ENCODE results near the gene WFDC9. TPM values are rescaled to one million over a fixed set of nuclear protein-coding genes. Genes with fewer than 3 reads are reported as not detected.
"Not testable (repeated sequence)": the region's sequence is repeated elsewhere in the genome, so short reads cannot be mapped to it uniquely, and the experiment has no call there.

WFDC9 gene
- polyA plus RNA-seq, 3 donors: not detected

DNA sequence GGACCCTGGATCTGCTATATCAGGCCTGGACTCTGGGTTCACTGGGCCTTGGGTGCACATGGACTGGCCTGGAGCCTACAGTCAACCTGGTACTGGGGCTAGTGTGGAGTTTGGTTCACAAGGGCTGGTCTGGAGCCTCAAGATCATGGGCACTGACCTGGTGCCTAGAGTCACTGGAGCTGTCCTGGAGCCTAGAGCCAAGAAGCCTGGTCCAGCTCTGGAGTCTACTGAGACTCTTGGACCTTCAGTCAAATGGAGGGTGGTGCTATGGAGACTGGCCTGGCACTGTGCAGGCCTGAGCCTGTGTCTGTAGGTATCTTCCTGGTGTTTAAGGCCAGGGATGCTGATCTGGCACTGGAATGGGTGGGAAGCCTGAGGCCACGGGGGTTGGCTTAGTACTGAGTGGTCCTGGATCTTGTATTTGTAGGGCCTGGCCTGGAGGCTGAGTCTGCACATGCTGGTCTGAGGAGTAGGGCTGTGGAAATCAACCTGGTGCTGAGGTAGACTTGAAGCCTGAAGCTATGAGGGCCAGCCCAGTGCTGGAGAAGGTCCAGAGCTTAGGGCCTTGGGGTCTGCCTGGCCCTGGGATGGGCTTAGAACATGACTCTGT lies 16.5 kb upstream of the WFDC9 start:
- Histone ChIP-seq H3K36me3 (replicated peaks in 1 of 2; ENCODE audit: control insufficient read depth in 1 of 2, insufficient read depth in 2 of 2, low read length in 2 of 2) (no peaks in the 10 kb centered on the region), H3K9ac (ENCODE audit: insufficient read depth, low read length, poor library complexity, severe bottlenecking) (no peak overlapping the region), H3K4me2 (replicated peaks; ENCODE audit: extremely low read depth, low read length, poor library complexity, severe bottlenecking) (no peak overlapping the region), H3K27me3 (ENCODE audit: control insufficient read depth in 2 of 2, insufficient read depth in 2 of 2, low read length in 2 of 2) (no peaks in the 10 kb centered on the region), H3K79me2 (ENCODE audit: insufficient read depth, low read length) (no peaks in the 10 kb centered on the region), H3K4me1 (ENCODE audit: control insufficient read depth in 1 of 2, insufficient read depth in 2 of 2, low read length in 2 of 2) (no peaks in the 10 kb centered on the region), H3K27ac (ENCODE audit: low read depth in 1 of 2, low read length in 2 of 2) (no peak overlapping the region), H2AFZ (ENCODE audit: insufficient read depth, low read depth, low read length, poor library complexity, severe bottlenecking) (no peak overlapping the region), H3K4me3 (replicated peaks in 1 of 3; ENCODE audit: low read depth in 2 of 3, low read length in 3 of 3) (no peak overlapping the region), H4K20me1 (ENCODE audit: insufficient read depth, low read length) (no peaks in the 10 kb centered on the region), H3K9me3 (replicated peaks in 1 of 2; ENCODE audit: control insufficient read depth in 1 of 2, insufficient read depth in 1 of 2, low read length in 2 of 2) (peaks cover 0 to 7% of the 10 kb centered on the region in 2 donors)
- H3K4me3 Mint-ChIP-seq: no peak overlapping the region
- WGBS (ENCODE audit: insufficient coverage): 50% methylated on average over 1 of the region's 1 CpG
- no peaks in the 10 kb centered on the region for H3K36me3 Mint-ChIP-seq
- H3K9me3 Mint-ChIP-seq: peaks cover 5 to 15% (median 8%) of the 10 kb centered on the region in 7 donors
- H3K4me1 Mint-ChIP-seq: no peaks in the 10 kb centered on the region
- no peak overlapping the region for H3K27ac Mint-ChIP-seq
- intact Hi-C loops (cut with micrococcal nuclease): no loop called here
- DNase-seq: no peak
- peaks cover 4 to 7% (median 6%) of the 10 kb centered on the region in 3 donors for H3K27me3 Mint-ChIP-seq (ENCODE audit: low read depth in 3 of 3)
- TF ChIP-seq, protein P1, sequence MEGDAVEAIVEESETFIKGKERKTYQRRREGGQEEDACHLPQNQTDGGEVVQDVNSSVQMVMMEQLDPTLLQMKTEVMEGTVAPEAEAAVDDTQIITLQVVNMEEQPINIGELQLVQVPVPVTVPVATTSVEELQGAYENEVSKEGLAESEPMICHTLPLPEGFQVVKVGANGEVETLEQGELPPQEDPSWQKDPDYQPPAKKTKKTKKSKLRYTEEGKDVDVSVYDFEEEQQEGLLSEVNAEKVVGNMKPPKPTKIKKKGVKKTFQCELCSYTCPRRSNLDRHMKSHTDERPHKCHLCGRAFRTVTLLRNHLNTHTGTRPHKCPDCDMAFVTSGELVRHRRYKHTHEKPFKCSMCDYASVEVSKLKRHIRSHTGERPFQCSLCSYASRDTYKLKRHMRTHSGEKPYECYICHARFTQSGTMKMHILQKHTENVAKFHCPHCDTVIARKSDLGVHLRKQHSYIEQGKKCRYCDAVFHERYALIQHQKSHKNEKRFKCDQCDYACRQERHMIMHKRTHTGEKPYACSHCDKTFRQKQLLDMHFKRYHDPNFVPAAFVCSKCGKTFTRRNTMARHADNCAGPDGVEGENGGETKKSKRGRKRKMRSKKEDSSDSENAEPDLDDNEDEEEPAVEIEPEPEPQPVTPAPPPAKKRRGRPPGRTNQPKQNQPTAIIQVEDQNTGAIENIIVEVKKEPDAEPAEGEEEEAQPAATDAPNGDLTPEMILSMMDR (IDR thresholded peaks at IDR 0.05): no peak

DNA sequence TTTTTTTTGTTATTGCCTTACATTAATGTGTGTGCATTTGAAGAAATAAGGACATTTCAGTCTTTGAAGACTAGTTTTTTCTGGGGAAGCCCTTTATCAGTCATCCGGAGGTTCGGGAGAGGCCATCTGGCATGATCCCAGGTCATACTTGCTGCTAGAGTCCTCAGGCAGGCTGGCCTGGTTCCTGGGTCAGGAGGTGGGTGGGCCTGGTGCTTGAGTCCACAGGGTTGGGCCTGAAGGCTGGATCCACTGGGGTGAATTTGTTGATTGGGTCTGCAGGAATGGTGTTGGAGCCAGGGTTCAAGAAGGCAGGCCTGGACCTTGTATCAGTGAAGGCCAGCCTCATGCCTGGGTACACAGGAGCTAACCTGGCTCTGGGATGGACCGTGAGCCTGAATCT lies 15.8 kb upstream of the WFDC9 start:
- Histone ChIP-seq H3K9ac (ENCODE audit: insufficient read depth, low read length, poor library complexity, severe bottlenecking) (no peak overlapping the region), H3K4me1 (ENCODE audit: control insufficient read depth in 1 of 2, insufficient read depth in 2 of 2, low read length in 2 of 2) (no peaks in the 10 kb centered on the region), H4K20me1 (ENCODE audit: insufficient read depth, low read length) (no peaks in the 10 kb centered on the region), H3K27me3 (ENCODE audit: control insufficient read depth in 2 of 2, insufficient read depth in 2 of 2, low read length in 2 of 2) (no peaks in the 10 kb centered on the region), H2AFZ (ENCODE audit: insufficient read depth, low read depth, low read length, poor library complexity, severe bottlenecking) (no peak overlapping the region), H3K4me3 (replicated peaks in 1 of 3; ENCODE audit: low read depth in 2 of 3, low read length in 3 of 3) (no peak overlapping the region), H3K79me2 (ENCODE audit: insufficient read depth, low read length) (no peaks in the 10 kb centered on the region), H3K4me2 (replicated peaks; ENCODE audit: extremely low read depth, low read length, poor library complexity, severe bottlenecking) (no peak overlapping the region), H3K27ac (ENCODE audit: low read depth in 1 of 2, low read length in 2 of 2) (no peak overlapping the region), H3K9me3 (replicated peaks in 1 of 2; ENCODE audit: control insufficient read depth in 1 of 2, insufficient read depth in 1 of 2, low read length in 2 of 2) (peaks cover 0 to 7% of the 10 kb centered on the region in 2 donors), H3K36me3 (replicated peaks in 1 of 2; ENCODE audit: control insufficient read depth in 1 of 2, insufficient read depth in 2 of 2, low read length in 2 of 2) (no peaks in the 10 kb centered on the region)
- intact Hi-C loops (cut with micrococcal nuclease): no loop called here
- Mint-ChIP-seq H3K9me3 (peaks cover 5 to 15% (median 8%) of the 10 kb centered on the region in 7 donors), H3K4me1 (no peaks in the 10 kb centered on the region), H3K27me3 (ENCODE audit: low read depth in 3 of 3) (peaks cover 4 to 7% (median 6%) of the 10 kb centered on the region in 3 donors), H3K4me3 (no peak overlapping the region), H3K36me3 (no peaks in the 10 kb centered on the region), H3K27ac (peak overlapping the region in 1 of 7 donors; percentile 11)
- DNase-seq: no peak
- TF ChIP-seq, protein P1 (IDR thresholded peaks at IDR 0.05): no peak
- 94% methylated on average over 3 of the region's 3 CpGs for WGBS (ENCODE audit: insufficient coverage)

DNA sequence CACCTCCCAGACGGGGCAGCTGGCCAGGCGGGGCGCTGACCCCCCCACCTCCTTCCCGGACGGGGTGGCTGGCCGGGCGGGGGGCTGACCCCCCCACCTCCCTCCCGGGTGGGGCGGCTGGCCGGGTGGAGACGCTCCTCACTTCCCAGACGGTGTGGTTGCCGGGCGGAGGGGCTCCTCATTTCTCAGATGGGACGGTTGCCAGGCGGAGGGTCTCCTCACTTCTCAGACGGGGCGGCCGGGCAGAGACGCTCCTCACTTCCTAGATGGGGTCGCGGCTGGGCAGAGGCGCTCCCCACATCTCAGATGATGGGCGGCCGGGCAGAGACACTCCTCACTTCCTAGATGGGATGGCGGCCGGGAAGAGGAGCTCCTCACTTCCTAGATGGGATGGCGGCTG lies 14.8 kb upstream of the WFDC9 start:
- DNase-seq; H3K9me3 ChIP-seq (replicated peaks in 1 of 2; ENCODE audit: control insufficient read depth in 1 of 2, insufficient read depth in 1 of 2, low read length in 2 of 2); intact Hi-C loops (cut with micrococcal nuclease); H3K36me3 ChIP-seq (replicated peaks in 1 of 2; ENCODE audit: control insufficient read depth in 1 of 2, insufficient read depth in 2 of 2, low read length in 2 of 2); H3K4me2 ChIP-seq (replicated peaks; ENCODE audit: extremely low read depth, low read length, poor library complexity, severe bottlenecking); H2AFZ ChIP-seq (ENCODE audit: insufficient read depth, low read depth, low read length, poor library complexity, severe bottlenecking); H3K27ac Mint-ChIP-seq; H3K79me2 ChIP-seq (ENCODE audit: insufficient read depth, low read length); H3K9ac ChIP-seq (ENCODE audit: insufficient read depth, low read length, poor library complexity, severe bottlenecking); H3K27me3 ChIP-seq (ENCODE audit: control insufficient read depth in 2 of 2, insufficient read depth in 2 of 2, low read length in 2 of 2); H4K20me1 ChIP-seq (ENCODE audit: insufficient read depth, low read length); H3K27ac ChIP-seq (ENCODE audit: low read depth in 1 of 2, low read length in 2 of 2); H3K4me1 Mint-ChIP-seq; H3K27me3 Mint-ChIP-seq (ENCODE audit: low read depth in 3 of 3); H3K4me1 ChIP-seq (ENCODE audit: control insufficient read depth in 1 of 2, insufficient read depth in 2 of 2, low read length in 2 of 2); H3K4me3 Mint-ChIP-seq; H3K36me3 Mint-ChIP-seq; H3K4me3 ChIP-seq (replicated peaks in 1 of 3; ENCODE audit: low read depth in 2 of 3, low read length in 3 of 3): not testable (repeated sequence)
- H3K9me3 Mint-ChIP-seq: peaks cover 5 to 15% (median 6%) of the 10 kb centered on the region in 7 donors
- 97% methylated on average over 10 of the region's 28 CpGs for WGBS (ENCODE audit: insufficient coverage)
